HG03558 (cell line): ENCODE measurements around the gene TRAF6.

Source experiments
- ATAC-seq: cut with Tn5 transposase; IDR thresholded peaks from one replicate; pipeline ENCODE4 v1.9.1; 2021; ENCODE audit warnings: moderate number of reproducible peaks; ENCODE audit not compliant: unreplicated experiment; ENCODE audit errors: extremely low read depth

TRAF6 gene

GRCh38 chr11:36437413-36437812, 72.7 kb downstream of the TRAF6 start:
- no peak for ATAC-seq
